ENCODE data around the gene C12orf75.
"Not testable (repeated sequence)": the region's sequence is repeated elsewhere in the genome, so short reads cannot be mapped to it uniquely, and the experiment has no call there.

Gene C12orf75

GRCh38 chr12:105404134-105404533, 73.6 kb downstream of the C12orf75 start:
- not testable (repeated sequence) for H3K27ac ChIP-seq (ENCODE audit: low read depth, low read length); H3K4me1 ChIP-seq (ENCODE audit: insufficient read depth, low read length); H3K9ac ChIP-seq (ENCODE audit: low read length); H3K27me3 ChIP-seq (ENCODE audit: control insufficient read depth in 1 of 2, insufficient read depth in 2 of 2, low read length in 2 of 2); H3K9me3 ChIP-seq (ENCODE audit: low read length); H3K4me3 ChIP-seq (ENCODE audit: low read depth in 1 of 2, low read length in 2 of 2); H3K36me3 ChIP-seq (ENCODE audit: insufficient read depth, low read length)

GRCh38 chr12:105406497-105406896, 76.0 kb downstream of the C12orf75 start:
- Histone ChIP-seq H3K4me1 (ENCODE audit: insufficient read depth, low read length) (no peaks in the 10 kb centered on the region), H3K27me3 (ENCODE audit: control insufficient read depth in 1 of 2, insufficient read depth in 2 of 2, low read length in 2 of 2) (no peaks in the 10 kb centered on the region)

GRCh38 chr12:105409279-105409678, 78.8 kb downstream of the C12orf75 start:
- Histone ChIP-seq H3K9ac (ENCODE audit: low read length) (no peak overlapping the region), H3K27me3 (ENCODE audit: control insufficient read depth in 1 of 2, insufficient read depth in 2 of 2, low read length in 2 of 2) (no peaks in the 10 kb centered on the region), H3K27ac (ENCODE audit: low read depth, low read length) (no peak overlapping the region), H3K4me3 (ENCODE audit: low read depth in 1 of 2, low read length in 2 of 2) (no peak overlapping the region), H3K36me3 (ENCODE audit: insufficient read depth, low read length) (no peaks in the 10 kb centered on the region), H3K4me1 (ENCODE audit: insufficient read depth, low read length) (no peaks in the 10 kb centered on the region), H3K9me3 (ENCODE audit: low read length) (no peaks in the 10 kb centered on the region)

More at GRCh38 chr12:105406497-105406896, 76.0 kb downstream of the C12orf75 start:
- Histone ChIP-seq H3K9me3 (ENCODE audit: low read length) (no peaks in the 10 kb centered on the region), H3K36me3 (ENCODE audit: insufficient read depth, low read length) (no peaks in the 10 kb centered on the region), H3K9ac (ENCODE audit: low read length) (no peak overlapping the region), H3K27ac (ENCODE audit: low read depth, low read length) (no peak overlapping the region), H3K4me3 (ENCODE audit: low read depth in 1 of 2, low read length in 2 of 2) (no peak overlapping the region)

GRCh38 chr12:105409801-105410471, 79.4 kb downstream of the C12orf75 start:
- H3K4me3 ChIP-seq (ENCODE audit: low read depth in 1 of 2, low read length in 2 of 2): no peak overlapping the region
- H3K27me3 ChIP-seq (ENCODE audit: control insufficient read depth in 1 of 2, insufficient read depth in 2 of 2, low read length in 2 of 2): no peaks in the 10 kb centered on the region
- H3K36me3 ChIP-seq (ENCODE audit: insufficient read depth, low read length): no peaks in the 10 kb centered on the region
- no peaks in the 10 kb centered on the region for H3K4me1 ChIP-seq (ENCODE audit: insufficient read depth, low read length)
- no peak overlapping the region for H3K27ac ChIP-seq (ENCODE audit: low read depth, low read length)
- H3K9me3 ChIP-seq (ENCODE audit: low read length): no peaks in the 10 kb centered on the region
- no peak overlapping the region for H3K9ac ChIP-seq (ENCODE audit: low read length)

GRCh38 chr12:105413911-105414487, 83.5 kb downstream of the C12orf75 start:
- Histone ChIP-seq H3K9ac (ENCODE audit: low read length) (no peak overlapping the region), H3K4me1 (ENCODE audit: insufficient read depth, low read length) (no peaks in the 10 kb centered on the region), H3K27me3 (ENCODE audit: control insufficient read depth in 1 of 2, insufficient read depth in 2 of 2, low read length in 2 of 2) (no peaks in the 10 kb centered on the region), H3K9me3 (ENCODE audit: low read length) (no peaks in the 10 kb centered on the region), H3K27ac (ENCODE audit: low read depth, low read length) (no peak overlapping the region), H3K36me3 (ENCODE audit: insufficient read depth, low read length) (no peaks in the 10 kb centered on the region), H3K4me3 (ENCODE audit: low read depth in 1 of 2, low read length in 2 of 2) (no peak overlapping the region)

- Histone ChIP-seq H3K9me3 (ENCODE audit: low read length) (no peaks in the 10 kb centered on the region), H3K27ac (ENCODE audit: low read depth, low read length) (no peak overlapping the region), H3K36me3 (ENCODE audit: insufficient read depth, low read length) (no peaks in the 10 kb centered on the region), H3K27me3 (ENCODE audit: control insufficient read depth in 1 of 2, insufficient read depth in 2 of 2, low read length in 2 of 2) (no peaks in the 10 kb centered on the region), H3K9ac (ENCODE audit: low read length) (no peak overlapping the region), H3K4me1 (ENCODE audit: insufficient read depth, low read length) (no peaks in the 10 kb centered on the region), H3K4me3 (ENCODE audit: low read depth in 1 of 2, low read length in 2 of 2) (no peak overlapping the region)
Observed at GRCh38 chr12:105417732-105418131, 87.2 kb downstream of the C12orf75 start.

GRCh38 chr12:105418229-105418628, 87.7 kb downstream of the C12orf75 start:
- H3K4me1 ChIP-seq (ENCODE audit: insufficient read depth, low read length): no peaks in the 10 kb centered on the region
- no peaks in the 10 kb centered on the region for H3K27me3 ChIP-seq (ENCODE audit: control insufficient read depth in 1 of 2, insufficient read depth in 2 of 2, low read length in 2 of 2)
- H3K36me3 ChIP-seq (ENCODE audit: insufficient read depth, low read length): no peaks in the 10 kb centered on the region
- no peak overlapping the region for H3K9ac ChIP-seq (ENCODE audit: low read length)
- H3K4me3 ChIP-seq (ENCODE audit: low read depth in 1 of 2, low read length in 2 of 2): no peak overlapping the region
- H3K9me3 ChIP-seq (ENCODE audit: low read length): no peaks in the 10 kb centered on the region
- H3K27ac ChIP-seq (ENCODE audit: low read depth, low read length): no peak overlapping the region

GRCh38 chr12:105418821-105419291, 88.4 kb downstream of the C12orf75 start:
- Histone ChIP-seq H3K27ac (ENCODE audit: low read depth, low read length) (no peak overlapping the region), H3K9ac (ENCODE audit: low read length) (no peak overlapping the region), H3K4me1 (ENCODE audit: insufficient read depth, low read length) (no peaks in the 10 kb centered on the region), H3K9me3 (ENCODE audit: low read length) (no peaks in the 10 kb centered on the region), H3K4me3 (ENCODE audit: low read depth in 1 of 2, low read length in 2 of 2) (no peak overlapping the region), H3K27me3 (ENCODE audit: control insufficient read depth in 1 of 2, insufficient read depth in 2 of 2, low read length in 2 of 2) (no peaks in the 10 kb centered on the region), H3K36me3 (ENCODE audit: insufficient read depth, low read length) (no peaks in the 10 kb centered on the region)

GRCh38 chr12:105419606-105420005, 89.1 kb downstream of the C12orf75 start:
- Histone ChIP-seq H3K27ac (ENCODE audit: low read depth, low read length) (no peak overlapping the region), H3K36me3 (ENCODE audit: insufficient read depth, low read length) (no peaks in the 10 kb centered on the region), H3K4me3 (ENCODE audit: low read depth in 1 of 2, low read length in 2 of 2) (no peak overlapping the region), H3K9me3 (ENCODE audit: low read length) (no peaks in the 10 kb centered on the region), H3K9ac (ENCODE audit: low read length) (no peak overlapping the region), H3K27me3 (ENCODE audit: control insufficient read depth in 1 of 2, insufficient read depth in 2 of 2, low read length in 2 of 2) (no peaks in the 10 kb centered on the region), H3K4me1 (ENCODE audit: insufficient read depth, low read length) (no peaks in the 10 kb centered on the region)

GRCh38 chr12:105420046-105420445, 89.6 kb downstream of the C12orf75 start:
- Histone ChIP-seq H3K9ac (ENCODE audit: low read length) (no peak overlapping the region), H3K4me3 (ENCODE audit: low read depth in 1 of 2, low read length in 2 of 2) (no peak overlapping the region), H3K36me3 (ENCODE audit: insufficient read depth, low read length) (no peaks in the 10 kb centered on the region), H3K4me1 (ENCODE audit: insufficient read depth, low read length) (no peaks in the 10 kb centered on the region), H3K27me3 (ENCODE audit: control insufficient read depth in 1 of 2, insufficient read depth in 2 of 2, low read length in 2 of 2) (no peaks in the 10 kb centered on the region), H3K27ac (ENCODE audit: low read depth, low read length) (no peak overlapping the region), H3K9me3 (ENCODE audit: low read length) (no peaks in the 10 kb centered on the region)

- Histone ChIP-seq H3K27me3 (ENCODE audit: control insufficient read depth in 1 of 2, insufficient read depth in 2 of 2, low read length in 2 of 2) (no peaks in the 10 kb centered on the region), H3K9me3 (ENCODE audit: low read length) (no peaks in the 10 kb centered on the region), H3K36me3 (ENCODE audit: insufficient read depth, low read length) (no peaks in the 10 kb centered on the region), H3K4me3 (ENCODE audit: low read depth in 1 of 2, low read length in 2 of 2) (no peak overlapping the region), H3K27ac (ENCODE audit: low read depth, low read length) (no peak overlapping the region), H3K9ac (ENCODE audit: low read length) (no peak overlapping the region), H3K4me1 (ENCODE audit: insufficient read depth, low read length) (no peaks in the 10 kb centered on the region)
Observed at GRCh38 chr12:105420659-105421240, 90.3 kb downstream of the C12orf75 start.

Data from muscle layer of colon (tissue), 2 donors.